DND-41 (cell line): Measurements from ENCODE around the gene ZNG1F.
A peak's percentile ranks its signal among the peaks of the same experiment; 100 is the strongest.
"Not testable (repeated sequence)": the region's sequence is repeated elsewhere in the genome, so short reads cannot be mapped to it uniquely, and the experiment has no call there.

Experiments used
- ATAC-seq: fragments of 200-7000 bp; cut with Tn5 transposase; 3 replicates; pipeline ENCODE4 v1.9.1; 2021; ENCODE audit warnings: low read depth; ENCODE audit not compliant: insufficient read depth
- DNase-seq: peaks from one replicate; pipeline ENCODE4 v3.0.0-alpha.2; 2020
- H2AFZ ChIP-seq: 2 replicates; pipeline ENCODE4 v1.6.0; 2012; ENCODE audit warnings: low read depth, low read length
- H3K27ac ChIP-seq: 2 replicates; pipeline ENCODE4 v1.5.1; 2012; ENCODE audit warnings: low read length, inconsistent platforms
- H3K27me3 ChIP-seq: fragments of 200-600 bp; sonication (generic); 2 replicates; pipeline ENCODE4 v1.6.0; 2012; ENCODE audit warnings: low read length, mild to moderate bottlenecking, inconsistent platforms; ENCODE audit not compliant: insufficient read depth, poor library complexity
- H3K36me3 ChIP-seq: 2 replicates; pipeline ENCODE4 v1.5.1; 2012; ENCODE audit warnings: low read length, inconsistent platforms; ENCODE audit not compliant: insufficient read depth
- H3K4me1 ChIP-seq: 2 replicates; pipeline ENCODE4 v1.5.1; 2012; ENCODE audit warnings: mild to moderate bottlenecking, low read length; ENCODE audit not compliant: insufficient read depth
- H3K4me2 ChIP-seq: 2 replicates; pipeline ENCODE4 v1.6.0; 2012; ENCODE audit warnings: mild to moderate bottlenecking, moderate library complexity, low read length, inconsistent platforms; ENCODE audit not compliant: insufficient read depth
- H3K4me3 ChIP-seq, 2 experiments: fragments of 200-600 bp in 1 of 2; shearing (Covaris generic) in 1 of 2; 2 replicates each; pipeline ENCODE4 v1.5.1; 2012 to 2016; ENCODE audit warnings: inconsistent platforms in 2 of 2, low read length in 2 of 2, mild to moderate bottlenecking in 2 of 2, low read depth in 1 of 2, moderate library complexity in 1 of 2
- H3K79me2 ChIP-seq: 2 replicates; pipeline ENCODE4 v1.6.0; 2012; ENCODE audit warnings: low read length, inconsistent platforms; ENCODE audit not compliant: insufficient read depth
- H3K9ac ChIP-seq: 2 replicates; pipeline ENCODE4 v1.6.0; 2012; ENCODE audit warnings: low read depth, mild to moderate bottlenecking, inconsistent platforms, low read length, moderate library complexity
- H3K9me3 ChIP-seq: 2 replicates; pipeline ENCODE4 v1.5.1; 2012; ENCODE audit warnings: low read length, moderate library complexity, mild to moderate bottlenecking, inconsistent platforms; ENCODE audit not compliant: insufficient read depth, severe bottlenecking
- H4K20me1 ChIP-seq: 2 replicates; pipeline ENCODE4 v1.6.0; 2012; ENCODE audit warnings: low read length; ENCODE audit not compliant: insufficient read depth

ZNG1F gene

GRCh38 chr9:41119311-41119710, 69.8 kb downstream of the ZNG1F start:
- not testable (repeated sequence) for H2AFZ ChIP-seq, DNase-seq, ATAC-seq, H3K36me3 ChIP-seq, H3K4me2 ChIP-seq, H3K27me3 ChIP-seq, H3K9ac ChIP-seq, H3K27ac ChIP-seq, H4K20me1 ChIP-seq, H3K4me3 ChIP-seq, H3K4me1 ChIP-seq, H3K79me2 ChIP-seq, H3K9me3 ChIP-seq

GRCh38 chr9:41113348-41113747, 75.8 kb downstream of the ZNG1F start:
- H3K9ac ChIP-seq, H3K9me3 ChIP-seq, H3K4me1 ChIP-seq, H3K4me2 ChIP-seq, H3K27me3 ChIP-seq, H3K4me3 ChIP-seq, H2AFZ ChIP-seq, DNase-seq, H4K20me1 ChIP-seq, H3K27ac ChIP-seq, ATAC-seq, H3K36me3 ChIP-seq, H3K79me2 ChIP-seq: not testable (repeated sequence)

DNA sequence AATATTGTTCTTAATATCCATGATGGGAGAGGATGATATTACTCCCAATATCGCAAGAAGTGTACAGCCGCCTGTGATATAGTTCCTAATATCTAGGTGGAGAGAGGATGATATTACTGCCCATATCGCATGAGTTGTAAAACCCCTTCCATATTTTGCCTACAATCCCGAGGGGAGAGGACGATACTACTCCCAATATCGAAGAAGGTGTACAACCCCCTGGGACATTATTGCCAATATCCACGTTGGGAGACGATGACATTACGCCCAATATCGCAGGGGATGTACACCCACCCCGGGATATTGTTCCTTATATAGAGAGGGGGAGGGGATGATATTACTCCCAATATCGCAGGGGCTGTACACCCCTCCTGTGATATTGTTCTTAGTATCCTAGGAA, 77.7 kb downstream of the ZNG1F start:
- H3K4me2 ChIP-seq, H3K36me3 ChIP-seq, ATAC-seq, H2AFZ ChIP-seq, DNase-seq, H3K4me3 ChIP-seq, H3K27ac ChIP-seq, H3K27me3 ChIP-seq, H3K79me2 ChIP-seq, H3K9ac ChIP-seq, H3K4me1 ChIP-seq, H3K9me3 ChIP-seq, H4K20me1 ChIP-seq: not testable (repeated sequence)

DNA sequence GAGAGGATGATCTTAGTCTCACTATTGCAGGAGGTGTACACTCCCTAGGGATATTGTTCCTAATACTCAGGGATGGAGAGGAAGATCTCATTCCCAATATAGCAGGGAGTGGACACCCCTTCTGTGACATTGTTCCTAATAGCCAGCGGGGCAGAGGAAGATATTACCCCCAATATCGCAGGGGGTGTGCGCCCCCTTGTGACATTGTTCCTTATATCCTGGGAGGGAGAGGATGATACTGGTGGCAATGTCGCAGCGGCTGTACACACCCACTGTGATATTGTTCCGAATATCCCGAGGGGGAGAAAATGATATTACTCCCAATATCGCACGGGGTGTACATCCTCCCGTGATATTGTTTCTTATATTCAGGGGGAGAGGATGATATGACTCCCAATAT, 78.2 kb downstream of the ZNG1F start:
- not testable (repeated sequence) for H3K27ac ChIP-seq, H3K4me1 ChIP-seq, DNase-seq, H3K9me3 ChIP-seq, H3K4me3 ChIP-seq, H2AFZ ChIP-seq, ATAC-seq, H3K4me2 ChIP-seq, H4K20me1 ChIP-seq, H3K79me2 ChIP-seq, H3K27me3 ChIP-seq, H3K9ac ChIP-seq, H3K36me3 ChIP-seq

DNA sequence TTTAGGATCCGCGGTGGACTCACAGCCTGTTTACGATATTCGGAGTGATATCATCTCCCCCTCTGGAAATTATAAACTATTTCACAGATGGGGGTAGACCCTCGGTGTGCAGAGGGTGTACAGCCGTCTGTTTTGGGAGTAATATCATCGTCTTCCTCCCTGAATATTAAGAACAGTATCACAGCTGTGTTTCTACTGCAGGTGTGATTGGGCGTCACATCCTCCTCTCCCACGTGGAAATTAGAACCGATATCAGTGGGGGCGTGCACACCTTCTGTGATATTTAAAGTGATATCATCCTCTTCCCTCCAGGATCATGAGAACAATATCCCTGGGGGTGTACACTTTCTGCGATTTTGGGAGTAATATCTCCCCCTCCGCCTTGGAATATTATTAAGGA, 79.9 kb downstream of the ZNG1F start:
- H3K79me2 ChIP-seq, H3K4me1 ChIP-seq, H3K4me3 ChIP-seq, H3K9ac ChIP-seq, H3K27ac ChIP-seq, H3K27me3 ChIP-seq, H4K20me1 ChIP-seq, H2AFZ ChIP-seq, DNase-seq, H3K4me2 ChIP-seq, H3K9me3 ChIP-seq, H3K36me3 ChIP-seq: not testable (repeated sequence)
- peak; percentile 27; the same call in 1 of the 3 replicates for ATAC-seq

DNA sequence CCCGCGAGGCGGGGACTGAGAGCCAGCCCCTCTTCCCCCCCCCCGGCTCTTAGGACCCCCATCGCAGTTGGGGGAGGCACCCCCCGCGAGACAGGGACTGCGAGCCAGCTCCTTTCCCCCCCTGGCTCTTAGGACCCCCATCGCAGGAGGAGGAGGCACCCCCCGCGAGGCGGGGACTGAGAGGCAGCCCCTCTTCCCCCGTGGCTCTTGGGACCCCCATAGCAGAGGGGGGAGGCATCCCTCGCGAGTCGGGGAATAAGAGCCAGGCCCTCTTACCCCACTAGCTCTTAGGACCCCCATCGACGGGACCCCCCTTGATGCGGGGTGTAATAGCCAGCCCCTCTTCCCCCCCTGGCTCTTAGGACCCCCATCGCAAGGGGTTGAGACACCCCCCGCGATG, 80.3 kb downstream of the ZNG1F start:
- not testable (repeated sequence) for H3K79me2 ChIP-seq, H3K27ac ChIP-seq, H4K20me1 ChIP-seq, H2AFZ ChIP-seq, H3K9ac ChIP-seq, H3K9me3 ChIP-seq, H3K4me2 ChIP-seq, DNase-seq, H3K4me1 ChIP-seq, H3K4me3 ChIP-seq, H3K27me3 ChIP-seq, ATAC-seq, H3K36me3 ChIP-seq

- H3K4me1 ChIP-seq, H3K27ac ChIP-seq, H4K20me1 ChIP-seq, H3K79me2 ChIP-seq, H3K4me2 ChIP-seq, H2AFZ ChIP-seq, H3K9ac ChIP-seq, DNase-seq, ATAC-seq, H3K27me3 ChIP-seq, H3K36me3 ChIP-seq, H3K4me3 ChIP-seq, H3K9me3 ChIP-seq: not testable (repeated sequence)
These were observed 82.5 kb downstream of the ZNG1F start for GRCh38 chr9:41106472-41107116.

DNA sequence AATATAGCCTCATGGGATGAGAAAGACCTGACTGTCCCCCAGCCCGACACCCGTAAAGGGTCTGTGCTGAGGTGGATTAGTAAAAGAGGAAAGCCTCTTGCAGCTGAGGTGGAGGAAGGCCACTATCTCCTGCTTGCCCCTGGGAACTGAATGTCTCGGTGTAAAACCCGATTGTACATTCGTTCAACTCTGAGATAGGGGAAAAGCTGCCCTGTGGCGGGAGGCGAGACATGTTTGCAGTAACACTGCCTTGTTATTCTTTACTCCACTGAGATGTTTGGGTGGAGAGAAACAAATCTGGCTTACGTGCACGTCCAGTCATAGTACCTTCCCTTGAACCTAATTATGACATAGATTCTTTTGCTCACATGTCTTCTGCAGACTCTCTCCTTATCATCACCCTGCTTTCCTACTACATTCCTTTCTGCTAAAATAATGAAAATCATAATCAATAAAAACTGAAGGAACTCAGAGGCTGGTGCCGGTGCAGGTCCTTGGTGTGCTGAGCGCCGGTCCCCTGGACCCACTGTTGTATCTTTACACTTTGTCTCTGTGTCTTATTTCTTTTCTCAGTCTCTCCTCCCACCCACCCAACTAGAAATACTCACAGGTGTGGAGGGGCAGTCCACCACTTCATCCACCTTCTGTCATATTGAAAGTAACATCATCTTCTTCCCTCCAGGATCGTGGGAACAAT, 83.4 kb downstream of the ZNG1F start:
- H3K4me3 ChIP-seq, H3K9me3 ChIP-seq, H3K27me3 ChIP-seq, DNase-seq, ATAC-seq, H3K36me3 ChIP-seq, H3K4me1 ChIP-seq, H2AFZ ChIP-seq, H3K79me2 ChIP-seq, H3K4me2 ChIP-seq, H3K9ac ChIP-seq, H3K27ac ChIP-seq, H4K20me1 ChIP-seq: not testable (repeated sequence)
